Memory B cell (primary cell): ENCODE measurements around the gene GCNT1.
"Not testable (repeated sequence)": the region's sequence is repeated elsewhere in the genome, so short reads cannot be mapped to it uniquely, and the experiment has no call there.

Source experiments
- ATAC-seq: fragments of 150-1000 bp; cut with Tn5 transposase; 2 replicates; pipeline ENCODE4 v1.10.0; 2021; ENCODE audit warnings: low read depth, mild to moderate bottlenecking, moderate library complexity
- DNase-seq, 2 donors: peaks; one replicate each; pipeline ENCODE4 v3.0.0; 2022; ENCODE audit warnings: low spot score in 2 of 2
- H3K27ac Mint-ChIP-seq: one replicate; pipeline ENCODE4 v1.8.0; 2022; ENCODE audit warnings: mild to moderate bottlenecking, moderate library complexity, mixed read lengths
- H3K27me3 Mint-ChIP-seq: one replicate; pipeline ENCODE4 v1.8.0; 2022; ENCODE audit warnings: mixed read lengths
- H3K36me3 Mint-ChIP-seq: one replicate; pipeline ENCODE4 v1.8.0; 2022; ENCODE audit warnings: mild to moderate bottlenecking, mixed read lengths
- H3K4me1 Mint-ChIP-seq: one replicate; pipeline ENCODE4 v1.8.0; 2022; ENCODE audit warnings: mixed read lengths
- H3K4me3 Mint-ChIP-seq: one replicate; pipeline ENCODE4 v1.8.0; 2022; ENCODE audit warnings: mild to moderate bottlenecking, moderate library complexity, mixed read lengths
- H3K9me3 Mint-ChIP-seq: one replicate; pipeline ENCODE4 v1.8.0; 2022; ENCODE audit warnings: mixed read lengths

The GCNT1 gene

GRCh38 chr9:76433406-76433805, 25.6 kb upstream of the GCNT1 start:
- Mint-ChIP-seq H3K4me1 (no peaks in the 10 kb centered on the region), H3K9me3 (no peaks in the 10 kb centered on the region), H3K4me3 (no peak overlapping the region), H3K36me3 (peaks cover 2% of the 10 kb centered on the region), H3K27me3 (peaks cover 10% of the 10 kb centered on the region), H3K27ac (no peak overlapping the region)
- ATAC-seq (no peak), DNase-seq (no peak)

GRCh38 chr9:76433836-76434235, 25.1 kb upstream of the GCNT1 start:
- ATAC-seq = no peak
- no peak overlapping the region for H3K27ac Mint-ChIP-seq
- DNase-seq = no peak
- H3K36me3 Mint-ChIP-seq = peaks cover 2% of the 10 kb centered on the region
- H3K9me3 Mint-ChIP-seq = no peaks in the 10 kb centered on the region
- peaks cover 10% of the 10 kb centered on the region for H3K27me3 Mint-ChIP-seq
- no peak overlapping the region for H3K4me3 Mint-ChIP-seq
- no peaks in the 10 kb centered on the region for H3K4me1 Mint-ChIP-seq

GRCh38 chr9:76434897-76435296, 24.1 kb upstream of the GCNT1 start:
- not testable (repeated sequence) for H3K27me3 Mint-ChIP-seq, DNase-seq, H3K36me3 Mint-ChIP-seq, H3K27ac Mint-ChIP-seq, ATAC-seq, H3K4me1 Mint-ChIP-seq, H3K9me3 Mint-ChIP-seq, H3K4me3 Mint-ChIP-seq

- not testable (repeated sequence) for DNase-seq, H3K4me1 Mint-ChIP-seq, H3K27ac Mint-ChIP-seq, ATAC-seq, H3K36me3 Mint-ChIP-seq, H3K9me3 Mint-ChIP-seq, H3K4me3 Mint-ChIP-seq
- H3K27me3 Mint-ChIP-seq = peaks cover 16% of the 10 kb centered on the region
Observed at GRCh38 chr9:76437017-76437699, 21.8 kb upstream of the GCNT1 start.

GRCh38 chr9:76438841-76439588, 20.0 kb upstream of the GCNT1 start:
- Mint-ChIP-seq H3K4me1 (no peaks in the 10 kb centered on the region), H3K27ac (no peak overlapping the region), H3K36me3 (peaks cover 5% of the 10 kb centered on the region), H3K27me3 (peaks cover 13% of the 10 kb centered on the region), H3K4me3 (no peak overlapping the region), H3K9me3 (peaks cover 3% of the 10 kb centered on the region)
- no peak for DNase-seq
- no peak for ATAC-seq

GRCh38 chr9:76441551-76442322, 17.2 kb upstream of the GCNT1 start:
- Mint-ChIP-seq H3K4me3 (no peak overlapping the region), H3K4me1 (no peaks in the 10 kb centered on the region), H3K36me3 (peaks cover 3% of the 10 kb centered on the region), H3K9me3 (peaks cover 3% of the 10 kb centered on the region), H3K27ac (no peak overlapping the region), H3K27me3 (peaks cover 11% of the 10 kb centered on the region)
- DNase-seq = no peak
- ATAC-seq = no peak

GRCh38 chr9:76443887-76444286, 15.1 kb upstream of the GCNT1 start:
- DNase-seq (no peak), ATAC-seq (no peak)
- Mint-ChIP-seq H3K4me3 (no peak overlapping the region), H3K36me3 (peaks cover 3% of the 10 kb centered on the region), H3K27me3 (peaks cover 13% of the 10 kb centered on the region), H3K4me1 (no peaks in the 10 kb centered on the region), H3K9me3 (peaks cover 3% of the 10 kb centered on the region), H3K27ac (no peak overlapping the region)

GRCh38 chr9:76444322-76444929, 14.6 kb upstream of the GCNT1 start:
- H3K27ac Mint-ChIP-seq = no peak overlapping the region
- H3K9me3 Mint-ChIP-seq = peaks cover 3% of the 10 kb centered on the region

GRCh38 chr9:76445976-76446375, 13.0 kb upstream of the GCNT1 start:
- H3K4me1 Mint-ChIP-seq = no peaks in the 10 kb centered on the region
- H3K9me3 Mint-ChIP-seq = peaks cover 3% of the 10 kb centered on the region
- no peak overlapping the region for H3K27ac Mint-ChIP-seq

More at GRCh38 chr9:76444322-76444929, 14.6 kb upstream of the GCNT1 start:
- peaks cover 13% of the 10 kb centered on the region for H3K27me3 Mint-ChIP-seq
- no peak overlapping the region for H3K4me3 Mint-ChIP-seq
- DNase-seq (no peak), ATAC-seq (no peak)
- no peaks in the 10 kb centered on the region for H3K4me1 Mint-ChIP-seq
- H3K36me3 Mint-ChIP-seq = peaks cover 3% of the 10 kb centered on the region

GRCh38 chr9:76448501-76448900, 10.5 kb upstream of the GCNT1 start:
- ATAC-seq (no peak), DNase-seq (no peak)
- H3K4me1 Mint-ChIP-seq = no peaks in the 10 kb centered on the region
- H3K27me3 Mint-ChIP-seq = peaks cover 8% of the 10 kb centered on the region
- H3K4me3 Mint-ChIP-seq = no peak overlapping the region
- peaks cover 1% of the 10 kb centered on the region for H3K9me3 Mint-ChIP-seq
- H3K27ac Mint-ChIP-seq = no peak overlapping the region
- peaks cover 1% of the 10 kb centered on the region for H3K36me3 Mint-ChIP-seq

More at GRCh38 chr9:76445976-76446375, 13.0 kb upstream of the GCNT1 start:
- ATAC-seq (no peak), DNase-seq (no peak)
- no peak overlapping the region for H3K4me3 Mint-ChIP-seq
- peaks cover 2% of the 10 kb centered on the region for H3K36me3 Mint-ChIP-seq
- H3K27me3 Mint-ChIP-seq = peaks cover 7% of the 10 kb centered on the region

GRCh38 chr9:76451234-76451633, 7.7 kb upstream of the GCNT1 start:
- Mint-ChIP-seq H3K9me3 (no peaks in the 10 kb centered on the region), H3K27me3 (peaks cover 8% of the 10 kb centered on the region), H3K36me3 (peaks cover 1% of the 10 kb centered on the region), H3K4me1 (peaks cover 3% of the 10 kb centered on the region), H3K4me3 (no peak overlapping the region), H3K27ac (no peak overlapping the region)
- no peak for DNase-seq
- no peak for ATAC-seq

- no peak for DNase-seq
- peaks cover 5% of the 10 kb centered on the region for H3K4me1 Mint-ChIP-seq
- ATAC-seq = no peak
- H3K9me3 Mint-ChIP-seq = no peaks in the 10 kb centered on the region
- H3K4me3 Mint-ChIP-seq = no peak overlapping the region
- H3K36me3 Mint-ChIP-seq = peaks cover 1% of the 10 kb centered on the region
- H3K27ac Mint-ChIP-seq = no peak overlapping the region
- H3K27me3 Mint-ChIP-seq = peaks cover 6% of the 10 kb centered on the region
Observed at GRCh38 chr9:76452839-76453238, 6.1 kb upstream of the GCNT1 start.

- H3K9me3 Mint-ChIP-seq = no peaks in the 10 kb centered on the region
- peaks cover 5% of the 10 kb centered on the region for H3K4me1 Mint-ChIP-seq
- H3K27me3 Mint-ChIP-seq = peaks cover 4% of the 10 kb centered on the region
- DNase-seq (no peak), ATAC-seq (no peak)
- no peak overlapping the region for H3K27ac Mint-ChIP-seq
- peaks cover 1% of the 10 kb centered on the region for H3K36me3 Mint-ChIP-seq
- no peak overlapping the region for H3K4me3 Mint-ChIP-seq
Observed at GRCh38 chr9:76453785-76454184, 5.2 kb upstream of the GCNT1 start.

GRCh38 chr9:76454311-76454710, 4.7 kb upstream of the GCNT1 start:
- Mint-ChIP-seq H3K4me3 (no peak overlapping the region), H3K4me1 (peaks cover 6% of the 10 kb centered on the region), H3K27me3 (peaks cover 4% of the 10 kb centered on the region), H3K9me3 (no peaks in the 10 kb centered on the region), H3K27ac (no peak overlapping the region), H3K36me3 (peaks cover 1% of the 10 kb centered on the region)
- DNase-seq = no peak
- ATAC-seq = no peak
